Measurements from ENCODE around the gene FAM43A.

FAM43A gene

GRCh38 chr3:194685718-194686413 is at the start of gene FAM43A:
TSS of gene FAM43A (plus strand) at chr3:194685883. CDS start at chr3:194686827, 944 bp downstream.
- peak; percentile 68 for DNase-seq

GRCh38 chr3:194637066-194637465 is 48.6 kb upstream of the FAM43A start:
- DNase-seq, result no peak

- DNase-seq, result no peak
These were observed 47.9 kb upstream of the FAM43A start for GRCh38 chr3:194637541-194638400.

- DNase-seq, result no peak
These were observed 46.6 kb upstream of the FAM43A start for GRCh38 chr3:194638991-194639605.

- no peak for DNase-seq
These were observed 44.9 kb upstream of the FAM43A start for GRCh38 chr3:194640829-194641228.

- no peak for DNase-seq
These were observed 42.9 kb upstream of the FAM43A start for GRCh38 chr3:194642769-194643168.

- DNase-seq, result no peak
These were observed 37.9 kb upstream of the FAM43A start for GRCh38 chr3:194647747-194648146.

GRCh38 chr3:194654443-194654842 is 31.2 kb upstream of the FAM43A start:
- DNase-seq, result no peak

- no peak for DNase-seq
These were observed 28.2 kb upstream of the FAM43A start for GRCh38 chr3:194657439-194657838.

- DNase-seq, result no peak
These were observed 27.0 kb upstream of the FAM43A start for GRCh38 chr3:194658477-194659242.

GRCh38 chr3:194659778-194660177 is 25.9 kb upstream of the FAM43A start:
- no peak for DNase-seq

GRCh38 chr3:194661374-194661773 is 24.3 kb upstream of the FAM43A start:
- no peak for DNase-seq

GRCh38 chr3:194661946-194662345 is 23.7 kb upstream of the FAM43A start:
- DNase-seq, result no peak

GRCh38 chr3:194664857-194665256 is 20.8 kb upstream of the FAM43A start:
- DNase-seq, result no peak

GRCh38 chr3:194667363-194667762 is 18.3 kb upstream of the FAM43A start:
- DNase-seq, result no peak

GRCh38 chr3:194671511-194671899 is 14.2 kb upstream of the FAM43A start:
- no peak for DNase-seq

GRCh38 chr3:194671900-194672808 is 13.5 kb upstream of the FAM43A start, which contains the start of gene LSG1:
TSS of gene LSG1 (minus strand) at chr3:194672191. CDS start at chr3:194672162, 29 bp downstream.
- peak; percentile 99 for DNase-seq

GRCh38 chr3:194672876-194673275 is 12.8 kb upstream of the FAM43A start:
- peak; percentile 27 for DNase-seq

GRCh38 chr3:194673761-194674160 is 11.9 kb upstream of the FAM43A start:
- DNase-seq, result no peak

- no peak for DNase-seq
These were observed 10.5 kb upstream of the FAM43A start for GRCh38 chr3:194675081-194675640.

GRCh38 chr3:194675680-194676079 is 10.0 kb upstream of the FAM43A start:
- no peak for DNase-seq

Measured in NCI-H2029 treated with DMSO at 0.1 percent for 48 hours (cell line).